ENCODE results near the gene SNX8. TPM values are rescaled to one million over a fixed set of nuclear protein-coding genes. Genes with fewer than 3 reads are reported as not detected.

The SNX8 gene
- total RNA-seq, 1 donor from 2014 or later, result 12.5 TPM

DNA sequence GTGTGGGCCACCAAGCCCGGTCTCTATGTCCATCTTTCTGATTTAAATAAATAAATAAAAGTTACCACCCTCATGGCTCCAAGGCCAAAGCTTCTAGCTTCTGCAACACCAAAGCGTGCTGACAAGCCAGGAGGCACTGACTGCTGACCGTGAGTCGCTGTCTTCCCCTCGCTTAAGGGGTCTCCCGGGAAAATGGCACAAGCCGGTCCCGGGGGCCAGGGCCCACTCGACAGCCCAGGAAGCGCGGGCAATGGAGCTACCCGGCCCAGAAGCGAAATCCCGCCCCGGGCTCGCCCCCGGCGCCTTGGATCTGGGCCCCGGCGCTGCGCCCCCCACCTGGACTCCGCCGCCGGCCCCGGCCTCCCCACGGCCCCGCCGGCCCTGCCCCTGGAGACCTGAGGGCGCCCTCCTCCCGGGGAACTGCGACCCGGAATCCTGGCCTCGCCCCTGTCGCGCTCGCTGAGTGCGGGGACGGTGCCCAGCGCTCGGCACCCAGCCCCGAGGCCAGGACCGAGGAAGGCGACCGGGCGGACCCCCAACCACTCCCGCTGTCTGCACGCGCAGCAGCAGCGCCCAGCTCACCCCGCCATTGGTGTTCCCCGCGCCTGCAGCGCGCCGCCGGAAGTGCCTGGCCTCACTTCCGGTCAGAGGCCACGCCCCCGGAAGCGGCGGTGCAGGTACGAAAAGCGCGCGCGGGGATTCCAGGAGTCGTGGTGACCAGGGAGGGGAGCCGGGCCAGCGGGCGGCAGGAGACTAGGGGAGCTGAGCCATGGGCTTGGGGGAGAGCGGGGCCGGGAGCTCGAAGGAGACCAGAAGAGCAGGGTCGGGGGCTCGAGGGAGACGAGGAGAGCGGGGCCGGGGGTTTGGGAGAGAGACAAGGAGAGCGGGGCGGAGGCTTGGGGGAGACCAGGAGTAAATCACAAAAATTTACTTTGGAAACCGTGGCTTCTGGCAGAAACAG is 72.4 kb downstream of the SNX8 start, which contains the start of the genes MRM2 and NUDT1:
TSS of gene MRM2 (minus strand) at position 626 of the 961 bp plus-strand sequence. CDS start at position 590, 36 bp downstream.
TSS of gene NUDT1 (plus strand) at position 647 of the 961 bp plus-strand sequence. CDS start 2,349 bp downstream, outside the sequence.
- Histone ChIP-seq H3K36me3 (ENCODE audit: control insufficient read depth in 3 of 3, insufficient read depth in 3 of 3, low read length in 3 of 3) (peaks cover 21 to 23% (median 22%) of the 10 kb centered on the region in 3 donors), H3K9me3 (ENCODE audit: control insufficient read depth in 3 of 3, low read length in 3 of 3) (no peaks in the 10 kb centered on the region), H3K4me3 (ENCODE audit: low read length in 3 of 3) (peak within 1 kb of the TSS; percentile 79 to 91 (median 86)), H3K27ac (ENCODE audit: low read depth, low read length) (peak within 1 kb of the TSS; percentile 7), H3K4me1 (ENCODE audit: control insufficient read depth in 3 of 3, insufficient read depth in 3 of 3, low read length in 3 of 3) (peaks cover 7 to 17% (median 15%) of the 10 kb centered on the region in 3 donors), H3K27me3 (ENCODE audit: control insufficient read depth in 3 of 3, insufficient read depth in 3 of 3, low read length in 3 of 3) (no peaks in the 10 kb centered on the region), H3K9ac (ENCODE audit: low read depth in 1 of 3, low read length in 3 of 3) (peak within 1 kb of the TSS; percentile 79 to 91 (median 86))

DNA sequence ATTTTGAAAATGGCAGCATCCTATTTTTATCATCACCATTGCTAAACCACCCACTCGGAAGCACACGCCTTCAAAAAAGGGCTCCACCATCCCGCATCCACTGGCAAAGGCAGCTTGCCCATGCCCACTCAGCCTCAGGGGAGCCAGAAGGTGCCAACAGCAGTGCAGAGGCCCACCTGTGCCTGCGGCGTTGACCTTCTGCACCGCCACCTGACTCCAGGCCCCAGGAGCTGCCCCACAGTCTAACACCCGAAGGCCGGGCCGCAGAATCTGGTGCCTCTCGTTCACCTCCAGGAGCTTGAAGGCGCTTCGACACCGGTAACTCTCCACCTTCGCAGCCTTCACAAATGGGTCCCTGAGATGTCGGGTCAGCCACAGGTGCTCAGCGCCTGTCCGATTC is 75.0 kb downstream of the SNX8 start:
- Histone ChIP-seq H3K36me3 (ENCODE audit: control insufficient read depth in 3 of 3, insufficient read depth in 3 of 3, low read length in 3 of 3) (peaks cover 34 to 38% (median 36%) of the 10 kb centered on the region in 3 donors), H3K9me3 (ENCODE audit: control insufficient read depth in 3 of 3, low read length in 3 of 3) (no peaks in the 10 kb centered on the region), H3K4me1 (ENCODE audit: control insufficient read depth in 3 of 3, insufficient read depth in 3 of 3, low read length in 3 of 3) (peaks cover 7 to 17% (median 15%) of the 10 kb centered on the region in 3 donors), H3K4me3 (ENCODE audit: low read length in 3 of 3) (no peak overlapping the region), H3K27ac (ENCODE audit: low read depth, low read length) (no peak overlapping the region), H3K27me3 (ENCODE audit: control insufficient read depth in 3 of 3, insufficient read depth in 3 of 3, low read length in 3 of 3) (no peaks in the 10 kb centered on the region), H3K9ac (ENCODE audit: low read depth in 1 of 3, low read length in 3 of 3) (no peak overlapping the region)

- Histone ChIP-seq H3K27ac (ENCODE audit: low read depth, low read length) (peak overlapping the region; percentile 38), H3K36me3 (ENCODE audit: control insufficient read depth in 3 of 3, insufficient read depth in 3 of 3, low read length in 3 of 3) (peaks cover 34 to 38% (median 38%) of the 10 kb centered on the region in 3 donors), H3K4me1 (ENCODE audit: control insufficient read depth in 3 of 3, insufficient read depth in 3 of 3, low read length in 3 of 3) (peaks cover 8 to 13% (median 13%) of the 10 kb centered on the region in 3 donors), H3K27me3 (ENCODE audit: control insufficient read depth in 3 of 3, insufficient read depth in 3 of 3, low read length in 3 of 3) (no peaks in the 10 kb centered on the region), H3K9ac (ENCODE audit: low read depth in 1 of 3, low read length in 3 of 3) (no peak overlapping the region), H3K9me3 (ENCODE audit: control insufficient read depth in 3 of 3, low read length in 3 of 3) (no peaks in the 10 kb centered on the region), H3K4me3 (ENCODE audit: low read length in 3 of 3) (no peak overlapping the region)
Measured at GRCh38 chr7:2237109-2237602, 77.1 kb downstream of the SNX8 start.

GRCh38 chr7:2233926-2234325 is 80.3 kb downstream of the SNX8 start:
- Histone ChIP-seq H3K4me3 (ENCODE audit: low read length in 3 of 3) (no peak overlapping the region), H3K27ac (ENCODE audit: low read depth, low read length) (no peak overlapping the region), H3K9ac (ENCODE audit: low read depth in 1 of 3, low read length in 3 of 3) (no peak overlapping the region), H3K36me3 (ENCODE audit: control insufficient read depth in 3 of 3, insufficient read depth in 3 of 3, low read length in 3 of 3) (peaks cover 32 to 45% (median 38%) of the 10 kb centered on the region in 3 donors), H3K9me3 (ENCODE audit: control insufficient read depth in 3 of 3, low read length in 3 of 3) (no peaks in the 10 kb centered on the region), H3K27me3 (ENCODE audit: control insufficient read depth in 3 of 3, insufficient read depth in 3 of 3, low read length in 3 of 3) (no peaks in the 10 kb centered on the region), H3K4me1 (ENCODE audit: control insufficient read depth in 3 of 3, insufficient read depth in 3 of 3, low read length in 3 of 3) (peaks cover 12 to 27% (median 27%) of the 10 kb centered on the region in 3 donors)

GRCh38 chr7:2232766-2233520 is 81.3 kb downstream of the SNX8 start, which contains the start of gene MAD1L1:
TSS of gene MAD1L1 (minus strand) at chr7:2232945. CDS start at chr7:2230133, 2,812 bp downstream.
- Histone ChIP-seq H3K27ac (ENCODE audit: low read depth, low read length) (peak within 1 kb of the TSS; percentile 51), H3K4me1 (ENCODE audit: control insufficient read depth in 3 of 3, insufficient read depth in 3 of 3, low read length in 3 of 3) (peaks cover 12 to 27% (median 27%) of the 10 kb centered on the region in 3 donors), H3K36me3 (ENCODE audit: control insufficient read depth in 3 of 3, insufficient read depth in 3 of 3, low read length in 3 of 3) (peaks cover 27 to 39% (median 35%) of the 10 kb centered on the region in 3 donors), H3K4me3 (ENCODE audit: low read length in 3 of 3) (peak within 1 kb of the TSS; percentile 76 to 94 (median 93)), H3K9ac (ENCODE audit: low read depth in 1 of 3, low read length in 3 of 3) (peak within 1 kb of the TSS; percentile 83 to 87 (median 85)), H3K27me3 (ENCODE audit: control insufficient read depth in 3 of 3, insufficient read depth in 3 of 3, low read length in 3 of 3) (no peaks in the 10 kb centered on the region), H3K9me3 (ENCODE audit: control insufficient read depth in 3 of 3, low read length in 3 of 3) (no peaks in the 10 kb centered on the region)

DNA sequence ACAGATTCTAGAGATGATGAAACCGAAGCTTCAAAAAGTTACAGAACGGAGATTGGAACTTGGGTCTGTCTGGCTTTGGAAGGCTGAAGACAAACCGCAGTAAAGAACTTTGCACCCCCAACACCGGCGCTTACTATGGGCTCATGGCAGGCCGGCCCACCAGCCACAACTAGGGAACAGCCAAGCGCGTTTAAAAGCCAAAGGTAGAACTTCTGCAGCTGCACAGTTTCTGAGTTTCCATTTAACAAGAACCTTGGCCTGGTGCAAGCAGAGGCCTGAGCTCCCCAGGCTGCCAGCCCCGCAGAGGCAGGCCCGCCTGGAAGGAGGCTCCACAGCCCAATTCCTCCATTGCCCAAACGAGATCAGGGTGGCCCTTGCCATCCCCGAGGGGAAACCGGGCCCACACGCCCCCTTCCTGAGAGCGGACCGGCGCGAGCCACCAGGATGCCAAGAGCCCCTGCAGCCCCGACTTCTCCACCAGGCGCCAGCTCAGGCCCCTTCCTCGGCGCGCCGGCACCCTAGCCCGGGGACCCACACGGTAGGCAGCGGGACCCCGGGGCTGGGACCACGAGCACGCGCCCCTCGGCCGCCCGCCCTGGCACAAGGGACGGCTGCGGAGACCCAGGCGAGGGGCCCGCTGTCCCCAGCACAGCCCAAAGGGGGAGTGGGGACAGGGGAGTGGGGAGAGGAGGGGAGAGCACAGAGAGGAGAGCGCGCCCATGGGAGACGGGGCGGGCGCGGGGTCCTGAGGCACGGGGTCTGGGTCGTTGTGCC is 82.1 kb downstream of the SNX8 start:
- Histone ChIP-seq H3K9ac (ENCODE audit: low read depth in 1 of 3, low read length in 3 of 3) (peak overlapping the region; percentile 83 to 87 (median 85)), H3K4me1 (ENCODE audit: control insufficient read depth in 3 of 3, insufficient read depth in 3 of 3, low read length in 3 of 3) (peaks cover 12 to 27% (median 27%) of the 10 kb centered on the region in 3 donors), H3K4me3 (ENCODE audit: low read length in 3 of 3) (peak overlapping the region; percentile 76 to 94 (median 93))

DNA sequence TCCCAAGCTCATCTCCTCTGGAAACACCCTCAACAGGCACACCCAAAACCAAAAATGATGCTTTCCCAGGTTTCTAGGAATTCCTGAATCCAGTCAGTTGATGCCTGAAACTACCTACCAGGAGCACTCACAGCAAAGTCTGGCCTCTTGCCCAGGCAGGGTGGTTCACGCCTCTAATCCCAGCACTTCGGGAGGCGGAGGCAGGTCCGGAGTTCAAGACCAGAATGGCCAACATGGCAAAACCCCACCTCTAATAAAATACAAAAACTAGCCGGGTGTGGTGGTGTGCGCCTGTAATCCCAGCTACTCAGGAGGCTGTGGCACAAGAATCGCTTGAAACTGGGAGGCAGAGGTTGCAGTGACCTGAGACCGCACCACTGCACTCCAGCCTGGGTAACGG is 83.4 kb downstream of the SNX8 start:
- Histone ChIP-seq H3K27me3 (ENCODE audit: control insufficient read depth in 3 of 3, insufficient read depth in 3 of 3, low read length in 3 of 3) (no peaks in the 10 kb centered on the region), H3K9me3 (ENCODE audit: control insufficient read depth in 3 of 3, low read length in 3 of 3) (no peaks in the 10 kb centered on the region), H3K4me1 (ENCODE audit: control insufficient read depth in 3 of 3, insufficient read depth in 3 of 3, low read length in 3 of 3) (peaks cover 12 to 27% (median 27%) of the 10 kb centered on the region in 3 donors), H3K27ac (ENCODE audit: low read depth, low read length) (no peak overlapping the region), H3K4me3 (ENCODE audit: low read length in 3 of 3) (no peak overlapping the region), H3K9ac (ENCODE audit: low read depth in 1 of 3, low read length in 3 of 3) (no peak overlapping the region), H3K36me3 (ENCODE audit: control insufficient read depth in 3 of 3, insufficient read depth in 3 of 3, low read length in 3 of 3) (peaks cover 21 to 30% (median 23%) of the 10 kb centered on the region in 3 donors)

More for the DNA sequence above, 82.1 kb downstream of the SNX8 start:
- Histone ChIP-seq H3K9me3 (ENCODE audit: control insufficient read depth in 3 of 3, low read length in 3 of 3) (no peaks in the 10 kb centered on the region), H3K27ac (ENCODE audit: low read depth, low read length) (peak overlapping the region; percentile 51), H3K36me3 (ENCODE audit: control insufficient read depth in 3 of 3, insufficient read depth in 3 of 3, low read length in 3 of 3) (peaks cover 23 to 32% (median 31%) of the 10 kb centered on the region in 3 donors), H3K27me3 (ENCODE audit: control insufficient read depth in 3 of 3, insufficient read depth in 3 of 3, low read length in 3 of 3) (no peaks in the 10 kb centered on the region)

DNA sequence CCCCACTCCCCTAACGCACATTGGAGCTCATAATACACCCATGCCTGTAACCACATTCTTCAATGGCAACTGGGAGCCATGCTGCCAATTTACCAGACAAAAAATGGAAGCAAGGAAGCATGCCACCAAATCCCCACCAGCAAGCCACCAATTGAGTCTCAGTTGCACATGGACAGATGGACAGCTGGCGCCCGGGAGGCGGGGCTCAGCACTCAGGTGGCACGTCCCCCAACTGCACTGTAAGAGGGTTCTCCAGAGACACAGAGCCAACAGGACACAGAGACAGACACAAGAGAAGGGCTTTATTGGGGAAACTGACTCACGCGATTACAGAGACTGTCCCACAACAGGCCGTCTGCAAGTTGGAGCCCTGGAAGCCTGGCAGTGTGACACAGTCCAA is 84.0 kb downstream of the SNX8 start:
- Histone ChIP-seq H3K4me1 (ENCODE audit: control insufficient read depth in 3 of 3, insufficient read depth in 3 of 3, low read length in 3 of 3) (peaks cover 15 to 31% (median 30%) of the 10 kb centered on the region in 3 donors), H3K9me3 (ENCODE audit: control insufficient read depth in 3 of 3, low read length in 3 of 3) (no peaks in the 10 kb centered on the region), H3K9ac (ENCODE audit: low read depth in 1 of 3, low read length in 3 of 3) (no peak overlapping the region), H3K36me3 (ENCODE audit: control insufficient read depth in 3 of 3, insufficient read depth in 3 of 3, low read length in 3 of 3) (peaks cover 20 to 32% (median 22%) of the 10 kb centered on the region in 3 donors), H3K27ac (ENCODE audit: low read depth, low read length) (no peak overlapping the region), H3K27me3 (ENCODE audit: control insufficient read depth in 3 of 3, insufficient read depth in 3 of 3, low read length in 3 of 3) (no peaks in the 10 kb centered on the region), H3K4me3 (ENCODE audit: low read length in 3 of 3) (no peak overlapping the region)

DNA sequence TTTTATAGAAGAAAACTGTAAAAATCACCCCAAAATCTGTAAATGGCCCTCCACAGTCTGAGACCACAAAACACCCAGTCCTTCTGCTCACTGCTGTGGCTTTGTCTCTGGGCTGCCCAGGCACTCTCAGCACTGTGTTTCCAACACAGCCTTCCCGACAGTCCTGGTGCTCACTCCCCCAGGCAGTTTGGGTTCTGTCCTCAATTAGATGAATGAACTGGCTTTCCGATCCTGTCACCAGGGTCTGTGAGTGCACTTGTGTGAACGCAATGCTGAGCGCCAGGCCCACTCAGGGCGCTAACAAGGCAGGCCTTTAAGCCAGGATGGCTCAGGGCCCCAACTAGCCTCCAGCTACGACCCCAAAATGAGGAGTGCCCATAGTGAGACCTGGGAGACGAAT is 84.8 kb downstream of the SNX8 start:
- Histone ChIP-seq H3K36me3 (ENCODE audit: control insufficient read depth in 3 of 3, insufficient read depth in 3 of 3, low read length in 3 of 3) (peaks cover 16 to 26% (median 17%) of the 10 kb centered on the region in 3 donors), H3K9me3 (ENCODE audit: control insufficient read depth in 3 of 3, low read length in 3 of 3) (no peaks in the 10 kb centered on the region), H3K27me3 (ENCODE audit: control insufficient read depth in 3 of 3, insufficient read depth in 3 of 3, low read length in 3 of 3) (no peaks in the 10 kb centered on the region), H3K27ac (ENCODE audit: low read depth, low read length) (no peak overlapping the region), H3K9ac (ENCODE audit: low read depth in 1 of 3, low read length in 3 of 3) (no peak overlapping the region), H3K4me1 (ENCODE audit: control insufficient read depth in 3 of 3, insufficient read depth in 3 of 3, low read length in 3 of 3) (peaks cover 22 to 39% (median 37%) of the 10 kb centered on the region in 3 donors), H3K4me3 (ENCODE audit: low read length in 3 of 3) (no peak overlapping the region)

Data from skeletal muscle tissue (tissue), 4 donors.